HG03460 (cell line): Measurements from ENCODE around the gene OR52E8.
A peak's percentile ranks its signal among the peaks of the same experiment; 100 is the strongest.

ENCODE experiments used
- ATAC-seq: cut with Tn5 transposase; IDR thresholded peaks from one replicate; pipeline ENCODE4 v1.9.1; 2021; ENCODE audit not compliant: unreplicated experiment

Gene OR52E8

GRCh38 chr11:5808500-5809121, 48.9 kb downstream of the OR52E8 start, which contains the start of gene OR52N2:
TSS of gene OR52N2 (plus strand) at chr11:5808924. CDS start at chr11:5820336, 11,412 bp downstream.
- peak; percentile 87 for ATAC-seq

- no peak for ATAC-seq
Measured at GRCh38 chr11:5807580-5807979, 49.9 kb downstream of the OR52E8 start.
